ENCODE data around the gene TAMALIN. TPM values are rescaled to one million over a fixed set of nuclear protein-coding genes. Genes with fewer than 3 reads are reported as not detected.
"Not testable (repeated sequence)": the region's sequence is repeated elsewhere in the genome, so short reads cannot be mapped to it uniquely, and the experiment has no call there.

Gene TAMALIN
- total RNA-seq, 2 donors from 2014 or later, result 9.9 to 32.9 TPM

- Mint-ChIP-seq H3K36me3 (peaks cover 16 to 19% of the 10 kb centered on the region in 2 donors), H3K9me3 (no peaks in the 10 kb centered on the region), H3K27ac (no peak overlapping the region)
- ATAC-seq (no peak), DNase-seq (ENCODE audit: low spot score in 2 of 2) (no peak)
These were observed 30.2 kb upstream of the TAMALIN start for GRCh38 chr12:51976376-51977160.

GRCh38 chr12:51977320-51977753, 29.4 kb upstream of the TAMALIN start:
- H3K36me3 Mint-ChIP-seq, result peaks cover 16 to 19% of the 10 kb centered on the region in 2 donors
- ATAC-seq (no peak), DNase-seq (ENCODE audit: low spot score in 2 of 2) (no peak)
- no peaks in the 10 kb centered on the region for H3K9me3 Mint-ChIP-seq
- H3K27ac Mint-ChIP-seq, result no peak overlapping the region

DNA sequence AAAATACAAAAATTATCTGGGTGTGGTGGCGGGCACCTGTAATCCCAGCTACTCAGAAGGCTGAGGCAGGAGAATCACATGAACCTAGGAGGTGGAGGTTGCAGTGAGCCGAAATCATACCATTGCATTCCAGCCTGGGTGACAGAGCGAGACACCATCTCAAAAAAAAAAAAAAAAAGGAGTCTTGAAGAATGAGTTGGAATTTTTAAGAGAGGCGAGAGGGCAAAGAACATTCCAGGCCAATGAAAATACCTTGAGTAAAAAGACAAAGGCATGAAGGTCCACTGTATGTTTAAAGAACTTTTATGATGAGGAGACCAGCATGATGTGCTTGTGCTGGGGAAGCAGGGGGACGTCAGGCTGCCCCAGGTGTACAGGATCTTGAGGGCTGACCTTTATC, 27.4 kb upstream of the TAMALIN start:
- peaks cover 16 to 19% of the 10 kb centered on the region in 2 donors for H3K36me3 Mint-ChIP-seq
- not testable (repeated sequence) for H3K27ac Mint-ChIP-seq; ATAC-seq; H3K9me3 Mint-ChIP-seq; DNase-seq (ENCODE audit: low spot score in 2 of 2)

- peak; percentile 92 for ATAC-seq
- Mint-ChIP-seq H3K27ac (no peak overlapping the region), H3K9me3 (no peaks in the 10 kb centered on the region), H3K36me3 (peaks cover 14 to 16% of the 10 kb centered on the region in 2 donors)
- DNase-seq (ENCODE audit: low spot score in 2 of 2), result peak in 1 of 2 donors; percentile 57
These were observed 26.5 kb upstream of the TAMALIN start for GRCh38 chr12:51980051-51980808.

- DNase-seq (ENCODE audit: low spot score in 2 of 2) (no peak), ATAC-seq (no peak)
- Mint-ChIP-seq H3K27ac (no peak overlapping the region), H3K36me3 (peaks cover 8 to 11% of the 10 kb centered on the region in 2 donors), H3K9me3 (no peaks in the 10 kb centered on the region)
These were observed 26.0 kb upstream of the TAMALIN start for GRCh38 chr12:51980809-51981127.

DNA sequence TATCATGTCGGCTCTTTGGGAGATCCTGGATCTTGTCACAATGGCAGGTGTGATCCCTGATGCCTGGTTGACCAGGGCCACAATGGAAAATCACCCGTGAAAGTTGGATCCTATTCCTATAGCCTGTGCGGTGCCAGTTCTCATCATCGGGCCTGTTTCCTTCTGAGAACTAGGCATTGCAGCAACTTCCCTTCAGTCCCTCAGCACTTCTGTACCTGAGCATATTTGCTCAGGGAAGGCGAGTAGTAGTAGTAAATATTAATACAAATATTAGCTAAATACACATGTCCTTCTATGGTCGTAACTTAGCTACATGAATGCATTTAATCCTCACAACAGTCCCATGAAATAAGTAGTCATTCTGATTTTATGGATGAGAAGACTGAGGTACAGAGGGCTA, 22.1 kb upstream of the TAMALIN start:
- Mint-ChIP-seq H3K27ac (no peak overlapping the region), H3K36me3 (no peaks in the 10 kb centered on the region), H3K9me3 (no peaks in the 10 kb centered on the region)
- DNase-seq (ENCODE audit: low spot score in 2 of 2) (no peak), ATAC-seq (no peak)

DNA sequence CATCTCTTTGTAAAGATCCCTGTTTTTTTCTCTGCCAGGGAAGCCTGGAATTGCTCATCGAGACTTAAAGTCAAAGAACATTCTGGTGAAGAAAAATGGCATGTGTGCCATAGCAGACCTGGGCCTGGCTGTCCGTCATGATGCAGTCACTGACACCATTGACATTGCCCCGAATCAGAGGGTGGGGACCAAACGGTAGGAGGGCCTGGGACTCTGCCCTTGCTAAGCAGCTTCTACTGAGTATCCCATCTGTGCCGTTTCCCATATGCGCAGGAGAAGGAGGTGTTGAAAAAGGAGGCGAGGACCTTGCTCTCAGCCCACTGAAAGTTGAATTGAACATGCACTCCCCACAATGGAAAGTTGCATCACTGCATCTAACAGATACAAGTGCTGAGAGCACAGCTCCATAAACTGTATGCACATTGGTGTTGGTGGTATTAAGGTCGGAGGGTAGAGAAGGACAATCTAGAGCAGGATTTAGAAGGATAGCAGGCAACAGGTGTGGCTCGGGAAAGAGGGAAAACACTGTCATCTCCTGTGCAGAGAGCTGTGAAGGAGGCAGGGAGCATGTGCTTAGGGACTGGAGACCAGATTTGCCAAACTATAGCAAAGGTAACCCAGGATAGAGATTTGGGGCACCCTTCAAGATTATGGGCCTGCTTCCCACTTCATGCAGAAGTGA, 21.5 kb upstream of the TAMALIN start:
- no peak overlapping the region for H3K27ac Mint-ChIP-seq
- no peaks in the 10 kb centered on the region for H3K9me3 Mint-ChIP-seq
- no peak for DNase-seq (ENCODE audit: low spot score in 2 of 2)
- no peaks in the 10 kb centered on the region for H3K36me3 Mint-ChIP-seq
- ATAC-seq, result no peak

DNA sequence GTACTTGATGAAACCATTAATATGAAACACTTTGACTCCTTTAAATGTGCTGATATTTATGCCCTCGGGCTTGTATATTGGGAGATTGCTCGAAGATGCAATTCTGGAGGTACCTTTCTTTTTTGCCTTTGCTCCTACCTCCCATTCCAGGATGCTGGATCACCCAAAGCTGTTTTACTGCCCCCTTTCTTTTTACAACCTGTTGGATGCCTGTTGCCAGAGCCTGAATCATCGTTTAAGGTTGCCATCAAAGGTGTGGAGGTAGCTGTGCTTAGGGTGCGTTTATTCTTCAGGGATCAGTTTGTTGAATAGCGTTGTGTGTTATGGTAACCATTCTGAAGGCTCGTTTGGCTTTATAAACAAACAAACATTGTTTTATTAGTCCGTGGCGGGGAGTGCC, 19.9 kb upstream of the TAMALIN start:
- H3K9me3 Mint-ChIP-seq, result no peaks in the 10 kb centered on the region
- DNase-seq (ENCODE audit: low spot score in 2 of 2) (no peak), ATAC-seq (no peak)
- H3K27ac Mint-ChIP-seq, result no peak overlapping the region
- no peaks in the 10 kb centered on the region for H3K36me3 Mint-ChIP-seq

DNA sequence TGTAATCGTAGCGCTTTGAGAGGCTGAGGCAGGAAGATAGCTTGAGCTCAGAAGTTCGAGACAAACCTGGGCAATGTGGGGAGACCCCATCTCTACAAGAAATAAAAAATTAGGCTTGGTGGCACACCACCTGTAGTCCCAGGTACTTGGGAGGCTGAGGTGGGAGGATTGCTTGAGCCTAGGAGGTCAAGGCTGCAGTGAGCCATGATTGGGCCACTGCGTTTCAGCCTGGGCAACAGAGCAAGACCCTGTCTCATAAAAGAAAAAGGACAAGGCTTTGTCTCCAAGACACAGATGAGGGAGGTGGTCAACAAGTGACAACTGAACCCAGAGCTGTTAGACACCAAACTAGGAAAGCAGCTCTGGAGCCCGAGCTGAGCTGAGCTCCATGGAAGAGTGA, 14.5 kb upstream of the TAMALIN start:
- no peaks in the 10 kb centered on the region for H3K9me3 Mint-ChIP-seq
- peak overlapping the region in 1 of 2 donors; percentile 35 for H3K27ac Mint-ChIP-seq
- no peak for DNase-seq (ENCODE audit: low spot score in 2 of 2)
- no peak for ATAC-seq
- no peaks in the 10 kb centered on the region for H3K36me3 Mint-ChIP-seq

DNA sequence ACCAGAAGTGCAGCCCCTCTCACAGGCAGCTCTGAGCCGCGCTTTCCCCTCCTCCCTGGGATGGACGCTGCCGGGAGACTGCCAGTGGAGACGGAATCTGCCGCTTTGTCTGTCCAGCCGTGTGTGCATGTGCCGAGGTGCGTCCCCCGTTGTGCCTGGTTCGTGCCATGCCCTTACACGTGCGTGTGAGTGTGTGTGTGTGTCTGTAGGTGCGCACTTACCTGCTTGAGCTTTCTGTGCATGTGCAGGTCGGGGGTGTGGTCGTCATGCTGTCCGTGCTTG, 12.3 kb upstream of the TAMALIN start:
- ATAC-seq (no peak), DNase-seq (ENCODE audit: low spot score in 2 of 2) (no peak)
- no peaks in the 10 kb centered on the region for H3K9me3 Mint-ChIP-seq
- no peak overlapping the region for H3K27ac Mint-ChIP-seq
- H3K36me3 Mint-ChIP-seq, result no peaks in the 10 kb centered on the region

- DNase-seq (ENCODE audit: low spot score in 2 of 2) (no peak), ATAC-seq (no peak)
- H3K27ac Mint-ChIP-seq, result no peak overlapping the region
- H3K9me3 Mint-ChIP-seq, result no peaks in the 10 kb centered on the region
- no peaks in the 10 kb centered on the region for H3K36me3 Mint-ChIP-seq
These were observed 11.8 kb upstream of the TAMALIN start for GRCh38 chr12:51994959-51995358.

GRCh38 chr12:51997136-51997535, 9.6 kb upstream of the TAMALIN start:
- no peak overlapping the region for H3K27ac Mint-ChIP-seq
- no peak for DNase-seq (ENCODE audit: low spot score in 2 of 2)
- no peaks in the 10 kb centered on the region for H3K9me3 Mint-ChIP-seq

GRCh38 chr12:52003016-52003550, 3.7 kb upstream of the TAMALIN start:
- no peak for DNase-seq (ENCODE audit: low spot score in 2 of 2)
- no peaks in the 10 kb centered on the region for H3K36me3 Mint-ChIP-seq
- no peaks in the 10 kb centered on the region for H3K9me3 Mint-ChIP-seq
- no peak for ATAC-seq
- no peak overlapping the region for H3K27ac Mint-ChIP-seq

More at GRCh38 chr12:51997136-51997535, 9.6 kb upstream of the TAMALIN start:
- no peaks in the 10 kb centered on the region for H3K36me3 Mint-ChIP-seq
- no peak for ATAC-seq

DNA sequence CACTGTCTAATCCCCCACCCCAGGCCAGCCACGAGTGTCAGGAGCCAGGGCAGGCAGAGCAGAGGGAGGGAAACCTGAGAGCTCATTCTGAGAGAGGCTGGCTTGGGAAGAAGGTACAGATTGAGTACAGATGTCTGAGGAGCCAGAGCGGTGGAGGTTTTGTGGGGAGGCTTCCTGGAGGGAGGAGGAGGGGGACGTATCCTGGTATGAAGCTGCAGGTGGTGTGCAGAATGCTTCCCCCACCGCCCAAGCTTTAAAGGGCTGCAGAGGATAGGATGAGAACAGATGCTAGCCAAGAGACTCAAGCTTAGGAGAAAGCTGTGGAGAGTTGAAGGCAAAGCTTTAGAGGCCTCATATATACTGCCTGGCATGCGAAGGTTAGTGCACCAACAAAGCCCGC, 3.2 kb upstream of the TAMALIN start:
- no peaks in the 10 kb centered on the region for H3K36me3 Mint-ChIP-seq
- H3K9me3 Mint-ChIP-seq, result no peaks in the 10 kb centered on the region
- ATAC-seq (no peak), DNase-seq (ENCODE audit: low spot score in 2 of 2) (no peak)
- no peak overlapping the region for H3K27ac Mint-ChIP-seq

DNA sequence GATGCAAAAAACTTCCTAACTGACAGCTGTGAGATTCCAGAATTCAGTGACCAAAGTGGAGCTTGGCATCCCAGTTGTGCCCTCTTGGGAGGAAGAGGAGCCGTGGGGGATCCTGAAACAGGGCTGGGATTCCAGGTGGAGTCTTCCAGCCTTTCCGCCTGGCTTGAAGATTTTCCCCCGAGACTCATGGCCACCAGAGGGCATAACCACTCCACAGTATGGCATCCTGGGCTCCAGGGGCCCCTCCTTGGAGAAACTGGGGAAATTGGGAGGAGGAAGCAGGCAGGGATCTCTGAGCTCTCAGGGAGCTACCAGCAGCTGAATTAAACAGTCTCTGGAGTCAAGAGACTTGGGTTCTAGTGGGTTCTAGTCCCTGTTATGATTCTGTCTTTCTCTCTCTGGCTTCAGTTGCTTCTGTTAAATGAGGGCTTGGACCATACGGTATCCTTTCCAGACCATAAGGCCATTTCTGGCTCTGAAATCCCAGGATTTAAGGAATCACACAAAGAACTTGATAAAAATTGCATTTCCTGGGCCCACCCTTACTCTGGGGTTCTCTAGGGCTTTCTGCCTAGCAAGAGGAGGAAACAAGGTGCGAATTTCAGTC, 2.6 kb upstream of the TAMALIN start:
- DNase-seq (ENCODE audit: low spot score in 2 of 2) (no peak), ATAC-seq (no peak)
- Mint-ChIP-seq H3K9me3 (no peaks in the 10 kb centered on the region), H3K36me3 (no peaks in the 10 kb centered on the region), H3K27ac (no peak overlapping the region)

DNA sequence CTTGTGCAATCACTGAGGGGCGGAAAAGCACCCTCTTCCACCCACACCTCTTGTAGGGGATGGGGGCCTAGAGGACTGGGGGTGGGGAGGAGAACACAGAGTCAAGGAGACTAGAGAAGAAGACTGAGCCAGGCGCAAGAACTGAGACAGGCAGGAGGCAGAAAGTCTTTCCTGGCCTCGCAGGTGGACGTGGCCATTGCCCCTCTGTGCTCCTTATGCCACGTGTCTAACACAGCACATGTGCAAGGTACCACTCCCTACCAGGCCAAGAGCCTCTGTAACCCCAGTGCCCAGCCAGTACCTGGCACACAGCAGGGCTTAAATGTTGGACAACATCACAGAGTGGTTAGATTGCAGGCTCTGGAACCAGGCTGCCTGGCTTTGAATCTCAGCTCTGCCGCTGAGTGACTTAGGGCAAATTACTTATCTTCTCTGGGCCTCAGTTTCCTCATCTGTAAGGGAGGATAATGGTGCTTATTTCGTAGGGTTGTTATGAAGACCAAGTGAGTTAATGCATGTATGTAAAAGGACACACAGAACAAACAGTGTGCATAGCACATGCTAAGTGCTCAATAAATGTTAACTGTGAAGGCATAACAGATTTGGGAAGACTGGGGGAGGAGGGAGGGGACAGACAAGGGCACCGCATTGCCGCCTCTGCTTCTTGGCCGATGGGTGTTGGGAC, 1.4 kb upstream of the TAMALIN start:
- ATAC-seq (no peak), DNase-seq (ENCODE audit: low spot score in 2 of 2) (no peak)
- no peak overlapping the region for H3K27ac Mint-ChIP-seq
- no peaks in the 10 kb centered on the region for H3K9me3 Mint-ChIP-seq
- H3K36me3 Mint-ChIP-seq, result no peaks in the 10 kb centered on the region

All from activated naive CD4-positive, alpha-beta T cell treated with anti-CD3 and anti-CD28 coated beads, Interleukin-2, amount 50 U/mL, for 72 hours (primary cell).